A204.1 (cell line): Measurements from ENCODE around the gene PRKCE.

Source experiments
- FAIRE-seq: peaks from 2 replicates; lab custom pipeline; 2012; peaks lifted over from hg19 to GRCh38; lab: Jason Lieb, UNC

PRKCE gene

GRCh38 chr2:45781464-45781811 is 130.0 kb downstream of the PRKCE start:
- FAIRE-seq: no peak

DNA sequence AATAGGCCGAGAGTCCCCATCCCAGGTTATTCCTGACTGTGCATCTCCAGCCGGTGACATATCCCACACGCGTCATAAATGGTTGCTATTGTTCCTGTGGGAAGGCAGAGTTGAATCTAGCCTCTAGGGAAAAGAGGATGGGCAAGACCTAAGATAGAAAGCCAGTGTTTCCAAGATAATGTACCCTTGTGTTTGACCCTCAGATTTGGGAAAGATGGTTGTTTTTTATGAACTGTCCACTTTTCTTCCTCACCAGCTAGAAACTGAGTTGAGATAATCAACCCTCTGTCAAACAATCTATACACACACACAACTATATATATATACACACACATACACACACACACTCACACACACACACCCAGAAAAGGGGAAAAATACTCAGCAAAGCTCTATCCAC is 131.0 kb downstream of the PRKCE start:
- no peak for FAIRE-seq

- no peak for FAIRE-seq
Observed at GRCh38 chr2:45782986-45783385, 131.5 kb downstream of the PRKCE start.

DNA sequence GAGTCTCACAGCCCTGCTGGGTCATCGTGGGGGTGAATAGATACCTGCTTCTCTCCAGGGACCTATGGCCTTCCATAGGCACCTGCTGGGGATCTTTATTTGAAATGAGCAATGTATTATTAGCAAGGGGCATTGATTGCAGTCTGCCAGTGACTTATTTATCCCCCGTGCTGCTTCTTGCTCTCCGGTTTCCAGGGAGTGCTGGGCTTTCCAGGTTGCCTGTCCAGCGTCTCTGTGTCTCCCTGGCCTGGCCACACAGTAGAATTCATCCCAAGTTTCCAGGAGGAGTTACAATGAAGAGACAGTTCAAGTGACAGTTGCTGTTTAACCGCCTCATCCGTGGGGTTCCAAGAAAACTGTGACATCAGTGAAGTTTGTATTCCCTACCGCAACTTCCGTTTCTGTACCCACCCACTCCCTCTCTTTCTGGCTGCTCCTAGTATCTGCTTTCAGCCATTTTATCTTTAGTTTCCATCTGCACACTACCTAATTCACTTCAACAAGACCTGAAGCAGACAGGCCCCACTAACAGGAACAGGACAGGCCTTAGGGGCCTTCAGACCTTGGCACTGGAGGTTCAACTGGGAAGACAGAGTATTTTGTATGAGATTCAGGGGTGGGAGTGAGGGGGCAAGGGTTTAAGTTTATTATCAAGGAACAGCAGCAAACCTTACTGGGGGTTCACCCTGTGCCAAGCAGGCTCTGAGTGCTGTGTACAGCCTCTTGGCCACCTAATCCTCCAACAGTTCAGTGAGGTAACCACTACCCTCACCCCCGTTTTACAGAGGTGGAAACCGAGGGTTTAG is 134.8 kb downstream of the PRKCE start:
- FAIRE-seq: no peak

GRCh38 chr2:45786836-45787357 is 135.4 kb downstream of the PRKCE start:
- no peak for FAIRE-seq

- no peak for FAIRE-seq
Observed at GRCh38 chr2:45788401-45788800, 136.9 kb downstream of the PRKCE start.

GRCh38 chr2:45789317-45789716 is 137.8 kb downstream of the PRKCE start:
- FAIRE-seq: no peak

DNA sequence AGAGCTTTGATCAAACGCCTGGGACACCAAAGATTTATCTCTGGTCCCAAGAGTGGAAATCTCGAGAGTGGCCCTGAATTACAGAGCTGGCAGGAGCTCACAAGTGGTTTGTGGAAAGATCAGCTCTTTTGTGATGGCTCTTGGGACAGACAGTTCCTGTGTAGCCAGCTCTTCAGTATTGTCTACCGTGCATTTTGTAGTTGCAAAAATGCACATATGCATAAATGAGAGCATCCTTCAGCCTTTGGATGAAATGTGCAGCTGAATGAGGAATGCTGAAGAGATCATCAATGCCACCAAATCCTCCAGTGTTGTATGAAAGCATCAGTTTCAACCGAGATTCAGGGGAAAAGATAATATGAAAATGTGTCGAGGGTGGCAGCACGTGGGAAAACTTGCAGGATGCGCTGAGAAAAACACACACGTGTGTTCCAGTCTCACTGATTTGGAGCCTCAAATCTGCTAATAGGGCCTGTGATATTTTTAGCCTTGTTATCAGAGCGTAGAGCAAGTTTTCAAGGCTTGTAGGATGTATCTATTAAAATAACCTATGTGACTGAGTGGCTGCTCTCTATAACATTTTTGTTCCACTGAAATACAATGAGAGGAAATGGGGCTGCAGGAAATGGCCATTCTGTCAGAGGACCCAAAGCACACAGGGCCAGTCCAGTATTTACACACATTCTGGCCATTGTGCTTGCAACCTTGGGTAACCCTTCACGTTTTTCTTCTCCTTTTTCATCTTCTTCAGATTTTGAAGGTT is 138.7 kb downstream of the PRKCE start:
- no peak for FAIRE-seq

GRCh38 chr2:45793305-45793962 is 142.0 kb downstream of the PRKCE start:
- FAIRE-seq: no peak

- no peak for FAIRE-seq
Observed at GRCh38 chr2:45794134-45794617, 142.7 kb downstream of the PRKCE start.

DNA sequence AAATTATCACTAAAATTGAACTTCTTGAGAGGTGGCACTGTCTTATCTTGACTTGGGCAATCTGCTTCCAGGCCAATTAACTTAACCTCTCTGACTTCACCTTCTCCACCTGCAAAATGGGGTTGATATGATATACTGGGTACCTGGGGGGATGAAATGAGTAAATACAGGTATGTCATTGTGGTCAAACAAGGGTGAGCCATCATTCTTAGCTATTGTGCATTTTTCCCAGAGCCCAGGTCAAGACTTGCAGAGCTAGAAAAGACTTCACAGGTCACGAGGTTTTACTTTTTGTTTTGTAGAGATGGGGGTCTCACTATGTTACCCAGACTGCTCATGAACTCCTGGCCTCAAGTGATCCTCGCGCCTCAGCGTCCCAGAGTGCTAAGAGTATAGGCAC is 145.0 kb downstream of the PRKCE start:
- no peak for FAIRE-seq

DNA sequence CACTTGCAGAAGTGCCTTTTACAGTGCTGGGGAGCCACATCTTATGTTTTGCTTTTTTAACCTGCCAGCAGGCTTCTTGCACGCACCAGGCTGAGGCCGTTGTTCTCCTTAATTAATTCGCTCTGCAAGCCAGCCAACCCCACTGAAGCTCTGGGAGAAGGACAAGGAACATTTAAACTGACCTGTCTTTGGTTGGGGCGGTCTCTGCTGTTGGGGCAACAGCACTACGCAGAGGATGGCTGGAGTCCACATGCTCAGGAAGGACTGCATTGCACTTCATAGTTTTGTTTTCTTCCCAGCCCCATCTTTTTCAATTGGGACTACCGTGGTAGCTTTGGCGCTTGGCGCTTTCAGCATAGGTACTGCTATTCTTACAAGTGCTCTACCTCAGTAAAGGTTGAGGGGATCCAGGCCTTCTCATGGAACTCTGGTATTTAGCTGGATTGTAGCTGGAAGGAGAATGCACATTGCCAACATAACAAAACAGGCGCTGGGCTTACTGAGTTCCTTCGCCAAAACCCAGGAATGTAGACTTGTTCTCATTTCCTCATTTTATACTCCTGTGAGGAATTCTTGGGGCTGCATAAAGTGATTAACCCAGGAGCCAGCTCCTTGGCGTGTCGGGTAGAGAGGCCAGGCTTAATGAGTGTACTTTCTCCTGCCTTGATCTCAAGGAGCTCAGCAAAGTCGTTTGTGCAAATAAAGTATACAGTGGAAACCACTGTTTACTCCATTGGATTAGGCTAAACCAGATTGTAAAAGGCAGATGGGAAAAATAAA is 146.2 kb downstream of the PRKCE start:
- FAIRE-seq: no peak

GRCh38 chr2:45799679-45800381 is 148.4 kb downstream of the PRKCE start:
- no peak for FAIRE-seq

- FAIRE-seq: no peak
Observed at GRCh38 chr2:45802499-45803138, 151.1 kb downstream of the PRKCE start.

GRCh38 chr2:45804987-45805755 is 153.7 kb downstream of the PRKCE start:
- no peak for FAIRE-seq

GRCh38 chr2:45806563-45807358 is 155.3 kb downstream of the PRKCE start:
- no peak for FAIRE-seq

GRCh38 chr2:45808294-45808800 is 156.9 kb downstream of the PRKCE start:
- FAIRE-seq: no peak

DNA sequence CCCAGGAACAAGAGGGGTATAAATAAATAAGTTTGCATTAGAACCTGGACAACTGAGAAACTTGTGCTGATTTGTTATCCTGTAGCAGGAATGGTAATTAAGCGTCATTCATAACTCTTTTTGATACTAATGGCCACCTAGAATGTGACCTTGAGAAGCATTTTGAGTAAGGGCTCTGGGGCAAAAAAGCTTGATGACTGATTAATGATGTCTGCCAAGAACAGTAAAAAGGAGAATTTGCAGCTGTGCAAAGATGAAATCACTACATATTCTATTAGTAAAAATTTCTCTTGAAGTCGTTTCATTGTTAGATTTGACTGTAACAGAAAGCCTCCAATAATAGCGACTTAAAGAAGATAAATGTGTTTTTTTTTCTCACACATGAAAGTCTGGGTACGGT is 157.7 kb downstream of the PRKCE start:
- FAIRE-seq: no peak

DNA sequence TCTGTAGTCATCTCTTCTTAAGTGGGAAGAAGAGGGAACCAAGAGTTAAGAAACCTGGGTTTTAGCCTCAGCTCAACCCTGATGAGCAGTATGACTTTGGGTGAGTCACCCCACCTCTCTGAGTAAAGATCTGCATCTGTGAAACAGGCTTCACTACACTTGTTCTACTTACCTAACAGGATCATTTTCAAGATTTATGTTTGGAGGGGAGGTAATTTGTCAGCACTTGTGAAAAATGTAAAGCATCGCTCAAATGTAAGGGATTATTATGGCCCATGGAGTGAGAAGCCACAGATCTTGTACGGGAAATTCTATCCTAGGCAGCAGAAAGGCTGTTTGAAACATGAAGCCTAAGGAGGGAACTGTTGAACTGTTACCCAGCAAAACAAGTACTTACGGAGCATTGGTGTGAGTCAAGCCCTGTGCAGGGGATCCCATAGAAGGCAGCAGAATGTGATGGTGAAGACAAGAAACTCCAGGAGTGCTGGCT is 160.6 kb downstream of the PRKCE start:
- no peak for FAIRE-seq
